Stromal cell of bone marrow (primary cell): ENCODE measurements around the gene PLXND1.

ENCODE experiments used
- DNase-seq: peaks from one replicate; pipeline ENCODE4 v3.0.0-alpha.2; 2012; ENCODE audit warnings: low read depth

The PLXND1 gene

GRCh38 chr3:129601713-129602112 is 4.8 kb downstream of the PLXND1 start:
- DNase-seq = no peak

- DNase-seq = no peak
Measured at GRCh38 chr3:129600348-129600747, 6.1 kb downstream of the PLXND1 start.

GRCh38 chr3:129599607-129600006 is 6.9 kb downstream of the PLXND1 start:
- no peak for DNase-seq

GRCh38 chr3:129599073-129599472 is 7.4 kb downstream of the PLXND1 start:
- DNase-seq = no peak

GRCh38 chr3:129598484-129598883 is 8.0 kb downstream of the PLXND1 start:
- no peak for DNase-seq

- no peak for DNase-seq
Measured at GRCh38 chr3:129598000-129598381, 8.5 kb downstream of the PLXND1 start.

GRCh38 chr3:129597087-129597999 is 9.1 kb downstream of the PLXND1 start:
- no peak for DNase-seq

GRCh38 chr3:129596194-129597086 is 10.0 kb downstream of the PLXND1 start:
- peak; percentile 97 for DNase-seq

- DNase-seq = no peak
Measured at GRCh38 chr3:129595544-129596193, 10.8 kb downstream of the PLXND1 start.

- DNase-seq = no peak
Measured at GRCh38 chr3:129594907-129595390, 11.5 kb downstream of the PLXND1 start.

- no peak for DNase-seq
Measured at GRCh38 chr3:129594409-129594808, 12.1 kb downstream of the PLXND1 start.

GRCh38 chr3:129593595-129594339 is 12.7 kb downstream of the PLXND1 start:
- DNase-seq = no peak

GRCh38 chr3:129593230-129593594 is 13.3 kb downstream of the PLXND1 start:
- DNase-seq = no peak

- no peak for DNase-seq
Measured at GRCh38 chr3:129592381-129593131, 13.9 kb downstream of the PLXND1 start.

- DNase-seq = no peak
Measured at GRCh38 chr3:129591932-129592331, 14.5 kb downstream of the PLXND1 start.

- DNase-seq = no peak
Measured at GRCh38 chr3:129590215-129590614, 16.3 kb downstream of the PLXND1 start.

GRCh38 chr3:129587566-129588210 is 18.8 kb downstream of the PLXND1 start:
- no peak for DNase-seq

- no peak for DNase-seq
Measured at GRCh38 chr3:129586746-129587430, 19.6 kb downstream of the PLXND1 start.

GRCh38 chr3:129585949-129586657 is 20.4 kb downstream of the PLXND1 start:
- no peak for DNase-seq
